ENCODE measurements around the gene ADA. TPM values are rescaled to one million over a fixed set of nuclear protein-coding genes. Genes with fewer than 3 reads are reported as not detected.

Gene ADA
- total and polyA plus RNA-seq, 5 donors from 2014 or later = 28.1 to 41.3 (median 38.3) TPM

DNA sequence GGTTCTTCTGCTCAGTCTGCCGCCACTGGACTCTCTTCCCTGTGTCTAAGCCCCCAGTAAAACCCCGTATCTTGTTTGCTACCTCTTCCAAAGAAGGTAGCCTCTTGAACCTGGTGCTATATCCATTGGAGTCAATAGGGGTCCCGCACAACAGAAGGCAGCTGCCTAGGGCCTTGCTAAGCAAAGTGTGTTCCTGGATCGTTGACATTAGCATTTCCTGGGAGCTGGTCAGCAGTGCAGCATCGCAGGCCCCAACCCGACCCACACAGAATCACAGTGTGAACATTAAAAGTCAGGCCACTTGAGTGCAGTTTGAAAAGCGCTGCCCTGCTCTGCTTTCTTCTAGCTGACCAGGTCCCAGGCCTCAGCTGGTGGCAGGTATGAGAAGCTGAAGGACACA is 2.9 kb downstream of the ADA start:
- Mint-ChIP-seq H3K27ac (peak overlapping the region; percentile 73 to 98 (median 85)), H3K27me3 (no peaks in the 10 kb centered on the region), H3K4me3 (peak overlapping the region in 2 of 4 donors; percentile 11 to 88), H3K4me1 (peaks cover 6 to 78% (median 50%) of the 10 kb centered on the region in 4 donors), H3K9me3 (no peaks in the 10 kb centered on the region), H3K36me3 (no peaks in the 10 kb centered on the region)
- H3K27ac ChIP-seq (ENCODE audit: insufficient read depth, low read length, poor library complexity, severe bottlenecking) = no peak overlapping the region
- no peak overlapping the region for H3K4me3 ChIP-seq (ENCODE audit: low read depth, low read length)
- H3K27me3 ChIP-seq (ENCODE audit: control insufficient read depth, insufficient read depth, low read length) = no peaks in the 10 kb centered on the region
- no peaks in the 10 kb centered on the region for H3K36me3 ChIP-seq (ENCODE audit: control insufficient read depth, insufficient read depth, low read length)
- peaks cover 81% of the 10 kb centered on the region for H3K4me1 ChIP-seq (ENCODE audit: control insufficient read depth, insufficient read depth, low read length, poor library complexity, severe bottlenecking)
- no peak for DNase-seq
- ATAC-seq (ENCODE audit: low read depth in 2 of 2) = no peak
- no peaks in the 10 kb centered on the region for H3K9me3 ChIP-seq (ENCODE audit: control insufficient read depth in 2 of 2, low read length in 2 of 2)

DNA sequence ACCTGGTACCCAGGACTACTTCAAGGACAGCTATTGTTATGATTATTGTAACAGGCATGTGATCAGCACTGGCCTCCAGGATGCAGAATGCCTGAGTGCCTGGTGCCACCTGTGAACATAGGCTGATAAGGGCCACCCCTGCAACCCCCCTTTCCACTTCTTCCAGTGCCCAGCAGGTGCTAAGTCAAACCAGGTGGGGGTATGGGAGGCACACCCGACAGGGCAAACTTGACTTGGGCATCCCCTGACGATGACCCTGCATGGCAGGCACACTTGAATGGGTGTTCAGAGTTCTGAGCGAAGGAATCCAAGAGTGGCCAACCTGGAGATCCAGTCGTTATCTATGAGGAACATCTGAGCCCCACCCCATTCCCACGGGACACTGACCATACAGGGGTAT is 3.4 kb downstream of the ADA start:
- no peaks in the 10 kb centered on the region for H3K9me3 Mint-ChIP-seq
- H3K4me1 Mint-ChIP-seq = peaks cover 6 to 81% (median 54%) of the 10 kb centered on the region in 4 donors
- ATAC-seq (ENCODE audit: low read depth in 2 of 2) (no peak), DNase-seq (no peak)
- no peaks in the 10 kb centered on the region for H3K36me3 Mint-ChIP-seq
- Histone ChIP-seq H3K9me3 (ENCODE audit: control insufficient read depth in 2 of 2, low read length in 2 of 2) (no peaks in the 10 kb centered on the region), H3K36me3 (ENCODE audit: control insufficient read depth, insufficient read depth, low read length) (no peaks in the 10 kb centered on the region), H3K4me3 (ENCODE audit: low read depth, low read length) (no peak overlapping the region), H3K27ac (ENCODE audit: insufficient read depth, low read length, poor library complexity, severe bottlenecking) (no peak overlapping the region), H3K27me3 (ENCODE audit: control insufficient read depth, insufficient read depth, low read length) (no peaks in the 10 kb centered on the region), H3K4me1 (ENCODE audit: control insufficient read depth, insufficient read depth, low read length, poor library complexity, severe bottlenecking) (peaks cover 84% of the 10 kb centered on the region)
- peak overlapping the region in 2 of 4 donors; percentile 34 to 88 for H3K4me3 Mint-ChIP-seq
- peak overlapping the region; percentile 36 to 98 (median 38) for H3K27ac Mint-ChIP-seq
- H3K27me3 Mint-ChIP-seq = no peaks in the 10 kb centered on the region

DNA sequence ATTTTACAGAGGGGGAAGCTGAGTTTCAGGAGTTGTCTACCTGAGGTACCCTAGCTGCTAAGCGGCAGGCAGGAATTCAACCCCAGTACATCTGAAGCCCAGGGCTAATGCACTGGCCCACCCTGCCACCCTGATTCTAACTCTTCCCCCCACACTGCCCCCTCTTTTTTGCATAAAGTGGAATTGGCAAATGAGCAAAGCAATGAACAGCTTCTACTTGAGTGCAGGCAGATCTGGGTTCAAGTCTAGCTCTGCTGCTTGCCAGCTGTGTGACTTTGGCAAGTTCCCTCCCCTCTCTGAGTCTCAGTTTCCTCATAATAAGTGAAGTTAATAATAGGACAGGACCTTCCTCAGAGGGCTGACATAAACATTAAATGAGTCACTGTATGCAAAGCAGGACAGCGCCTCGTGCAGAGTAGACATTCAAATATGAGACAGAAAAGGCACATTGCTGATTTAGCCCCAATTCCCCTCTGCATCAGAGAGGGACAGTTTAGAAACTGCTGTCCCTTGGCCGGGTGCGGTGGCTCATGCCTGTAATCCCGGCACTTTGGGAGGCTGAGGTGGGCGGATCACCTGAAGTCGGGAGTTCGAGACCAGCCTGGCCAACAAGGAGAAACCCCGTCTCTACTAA is 4.7 kb downstream of the ADA start:
- H3K9me3 ChIP-seq (ENCODE audit: control insufficient read depth in 2 of 2, low read length in 2 of 2) = no peaks in the 10 kb centered on the region
- peak in 1 of 3 donors; percentile 68 for DNase-seq
- H3K36me3 Mint-ChIP-seq = no peaks in the 10 kb centered on the region
- peak; percentile 25 to 42 for ATAC-seq (ENCODE audit: low read depth in 2 of 2)
- H3K27ac Mint-ChIP-seq = peak overlapping the region; percentile 92 to 98 (median 97)
- peaks cover 0 to 88% (median 60%) of the 10 kb centered on the region in 4 donors for H3K4me1 Mint-ChIP-seq
- H3K27me3 Mint-ChIP-seq = no peaks in the 10 kb centered on the region
- H3K27me3 ChIP-seq (ENCODE audit: control insufficient read depth, insufficient read depth, low read length) = no peaks in the 10 kb centered on the region
- H3K4me3 Mint-ChIP-seq = peak overlapping the region; percentile 68 to 88 (median 85)
- peak overlapping the region; percentile 74 for H3K27ac ChIP-seq (ENCODE audit: insufficient read depth, low read length, poor library complexity, severe bottlenecking)
- peaks cover 91% of the 10 kb centered on the region for H3K4me1 ChIP-seq (ENCODE audit: control insufficient read depth, insufficient read depth, low read length, poor library complexity, severe bottlenecking)
- H3K36me3 ChIP-seq (ENCODE audit: control insufficient read depth, insufficient read depth, low read length) = no peaks in the 10 kb centered on the region
- H3K9me3 Mint-ChIP-seq = no peaks in the 10 kb centered on the region
- peak overlapping the region; percentile 33 for H3K4me3 ChIP-seq (ENCODE audit: low read depth, low read length)

DNA sequence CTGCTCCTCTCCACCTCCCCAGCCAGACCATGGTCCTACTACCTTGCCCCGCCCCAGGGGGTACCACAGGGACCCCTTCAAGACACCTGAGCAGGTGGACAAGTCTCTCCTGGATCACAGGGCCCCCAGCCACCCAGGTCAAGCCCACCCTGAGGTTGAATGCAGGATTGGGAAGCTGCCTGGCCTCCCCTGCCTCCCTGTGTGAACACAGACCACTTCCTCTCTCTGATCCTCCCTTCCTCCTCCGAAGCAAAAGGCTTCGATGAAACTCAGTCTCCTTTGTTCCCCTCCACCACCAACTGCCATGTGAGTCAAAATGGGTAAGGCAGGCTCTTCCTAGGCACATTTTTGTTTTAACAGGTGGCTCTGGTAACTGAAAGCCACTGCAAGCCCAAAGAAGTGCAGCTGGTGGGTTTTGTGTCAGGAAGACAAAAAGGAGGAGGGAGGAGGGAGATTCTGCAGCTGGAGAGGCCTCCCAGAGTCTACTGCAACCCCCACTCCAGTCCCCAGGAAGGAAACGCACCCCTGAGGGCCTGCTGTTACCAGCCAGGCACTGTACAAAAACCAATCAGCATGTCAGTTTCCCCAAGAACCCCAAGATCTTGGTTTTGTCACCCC is 5.4 kb downstream of the ADA start:
- peak overlapping the region; percentile 33 for H3K4me3 ChIP-seq (ENCODE audit: low read depth, low read length)
- peak overlapping the region; percentile 92 to 98 (median 97) for H3K27ac Mint-ChIP-seq
- ATAC-seq (ENCODE audit: low read depth in 2 of 2) = peak in 1 of 2 donors; percentile 12

DNA sequence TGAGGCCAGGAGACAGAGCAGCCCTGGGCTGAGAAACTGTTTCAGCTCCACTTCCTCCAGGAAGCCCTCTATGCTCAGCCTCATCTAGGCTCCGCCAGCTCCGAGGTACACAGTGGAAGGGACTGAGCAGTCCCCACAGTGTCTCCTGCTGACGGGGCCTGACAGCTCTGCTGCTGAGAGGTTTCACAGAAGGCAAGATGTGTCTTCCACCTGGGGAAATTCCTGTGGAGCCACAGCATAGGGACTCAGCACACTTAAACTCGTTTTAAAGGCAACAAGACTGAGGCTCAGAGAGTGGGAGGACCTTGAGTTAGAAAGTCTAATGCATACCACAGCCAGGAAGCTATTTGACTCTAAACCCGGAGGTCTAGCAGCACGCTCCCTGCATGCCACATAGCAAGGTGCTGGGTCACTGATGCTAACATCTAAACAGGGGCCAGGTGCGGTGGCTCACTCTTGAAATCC is 6.8 kb downstream of the ADA start:
- Mint-ChIP-seq H3K27me3 (no peaks in the 10 kb centered on the region), H3K36me3 (peaks cover 10% of the 10 kb centered on the region), H3K9me3 (no peaks in the 10 kb centered on the region), H3K4me3 (peak overlapping the region; percentile 43 to 79 (median 65)), H3K4me1 (peaks cover 4 to 83% (median 61%) of the 10 kb centered on the region in 4 donors), H3K27ac (peak overlapping the region; percentile 97 to 98 (median 98))
- ATAC-seq (ENCODE audit: low read depth in 2 of 2) (peak; percentile 35 to 38), DNase-seq (peak in 2 of 3 donors; percentile 30 to 71)
- Histone ChIP-seq H3K27me3 (ENCODE audit: control insufficient read depth, insufficient read depth, low read length) (no peaks in the 10 kb centered on the region), H3K27ac (ENCODE audit: insufficient read depth, low read length, poor library complexity, severe bottlenecking) (peak overlapping the region; percentile 73), H3K4me3 (ENCODE audit: low read depth, low read length) (peak overlapping the region; percentile 58), H3K9me3 (ENCODE audit: control insufficient read depth in 2 of 2, low read length in 2 of 2) (no peaks in the 10 kb centered on the region), H3K36me3 (ENCODE audit: control insufficient read depth, insufficient read depth, low read length) (no peaks in the 10 kb centered on the region), H3K4me1 (ENCODE audit: control insufficient read depth, insufficient read depth, low read length, poor library complexity, severe bottlenecking) (peaks cover 76% of the 10 kb centered on the region)

More for the DNA sequence above, 5.4 kb downstream of the ADA start:
- H3K4me1 ChIP-seq (ENCODE audit: control insufficient read depth, insufficient read depth, low read length, poor library complexity, severe bottlenecking) = peaks cover 91% of the 10 kb centered on the region
- Mint-ChIP-seq H3K27me3 (no peaks in the 10 kb centered on the region), H3K4me3 (peak overlapping the region; percentile 68 to 88 (median 85)), H3K36me3 (peaks cover 3% of the 10 kb centered on the region), H3K4me1 (peaks cover 3 to 91% (median 63%) of the 10 kb centered on the region in 4 donors), H3K9me3 (no peaks in the 10 kb centered on the region)
- H3K27ac ChIP-seq (ENCODE audit: insufficient read depth, low read length, poor library complexity, severe bottlenecking) = peak overlapping the region; percentile 74
- H3K27me3 ChIP-seq (ENCODE audit: control insufficient read depth, insufficient read depth, low read length) = no peaks in the 10 kb centered on the region
- peak in 2 of 3 donors; percentile 22 to 82 for DNase-seq
- H3K36me3 ChIP-seq (ENCODE audit: control insufficient read depth, insufficient read depth, low read length) = no peaks in the 10 kb centered on the region
- no peaks in the 10 kb centered on the region for H3K9me3 ChIP-seq (ENCODE audit: control insufficient read depth in 2 of 2, low read length in 2 of 2)

DNA sequence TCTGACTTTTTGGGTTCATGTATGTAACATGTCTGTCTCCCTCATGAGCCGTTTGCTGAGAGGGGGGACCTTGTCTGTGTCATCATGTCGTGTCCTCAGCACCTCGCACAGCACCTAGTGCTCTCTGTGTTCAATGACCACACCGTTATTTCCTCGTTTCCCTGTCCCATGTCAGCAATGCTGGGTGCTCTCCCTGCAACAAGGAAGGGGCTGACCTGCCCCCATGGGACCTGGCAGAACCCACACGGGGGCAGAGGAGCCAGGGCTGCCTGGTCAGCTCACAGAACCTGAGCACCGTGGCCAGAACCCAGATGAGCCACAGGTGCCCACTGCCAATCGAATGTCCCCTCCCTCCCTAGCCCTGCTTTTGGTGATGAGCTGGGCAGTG is 7.3 kb downstream of the ADA start:
- Histone ChIP-seq H3K9me3 (ENCODE audit: control insufficient read depth in 2 of 2, low read length in 2 of 2) (no peaks in the 10 kb centered on the region), H3K4me3 (ENCODE audit: low read depth, low read length) (peak overlapping the region; percentile 58), H3K27me3 (ENCODE audit: control insufficient read depth, insufficient read depth, low read length) (no peaks in the 10 kb centered on the region), H3K27ac (ENCODE audit: insufficient read depth, low read length, poor library complexity, severe bottlenecking) (peak overlapping the region; percentile 73), H3K4me1 (ENCODE audit: control insufficient read depth, insufficient read depth, low read length, poor library complexity, severe bottlenecking) (peaks cover 73% of the 10 kb centered on the region), H3K36me3 (ENCODE audit: control insufficient read depth, insufficient read depth, low read length) (no peaks in the 10 kb centered on the region)
- Mint-ChIP-seq H3K27ac (peak overlapping the region; percentile 97 to 98 (median 98)), H3K36me3 (peaks cover 12% of the 10 kb centered on the region), H3K4me3 (peak overlapping the region; percentile 42 to 67 (median 50)), H3K4me1 (peaks cover 4 to 80% (median 59%) of the 10 kb centered on the region in 4 donors), H3K27me3 (no peaks in the 10 kb centered on the region), H3K9me3 (no peaks in the 10 kb centered on the region)
- DNase-seq (peak in 1 of 3 donors; percentile 15), ATAC-seq (ENCODE audit: low read depth in 2 of 2) (no peak)

DNA sequence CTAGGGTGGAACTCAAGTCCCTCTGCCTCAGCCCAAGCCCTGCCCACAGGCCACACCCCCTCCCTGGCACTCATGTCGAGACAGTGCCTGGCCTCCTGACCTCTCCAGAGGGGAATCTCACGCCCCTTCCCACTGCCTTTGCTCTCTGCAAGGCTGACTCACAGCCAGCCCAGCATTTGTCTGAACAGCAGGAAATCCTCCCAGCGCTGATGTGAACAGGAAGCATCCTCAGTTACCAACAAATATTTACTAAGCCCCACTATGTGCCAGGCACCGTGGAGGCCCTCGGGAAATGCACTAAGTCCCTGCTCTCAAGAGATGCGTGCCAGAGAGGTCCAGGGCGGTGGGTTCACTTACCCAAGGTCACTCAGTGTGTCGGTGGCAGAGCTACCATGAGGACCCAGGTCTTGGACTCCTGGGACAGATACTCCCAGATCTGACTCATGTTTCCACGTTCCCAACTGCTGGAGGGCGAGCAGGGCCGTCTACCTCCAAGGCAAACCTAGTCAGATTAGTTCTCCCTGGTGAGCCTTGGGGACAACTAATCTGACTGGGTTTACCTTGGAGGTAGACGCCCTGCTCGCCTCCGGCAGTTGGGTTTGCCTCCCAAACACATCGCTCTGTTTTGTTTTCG is 7.8 kb downstream of the ADA start:
- Histone ChIP-seq H3K4me3 (ENCODE audit: low read depth, low read length) (peak overlapping the region; percentile 18), H3K27ac (ENCODE audit: insufficient read depth, low read length, poor library complexity, severe bottlenecking) (peak overlapping the region; percentile 73), H3K9me3 (ENCODE audit: control insufficient read depth in 2 of 2, low read length in 2 of 2) (no peaks in the 10 kb centered on the region), H3K27me3 (ENCODE audit: control insufficient read depth, insufficient read depth, low read length) (no peaks in the 10 kb centered on the region), H3K36me3 (ENCODE audit: control insufficient read depth, insufficient read depth, low read length) (no peaks in the 10 kb centered on the region), H3K4me1 (ENCODE audit: control insufficient read depth, insufficient read depth, low read length, poor library complexity, severe bottlenecking) (peaks cover 68% of the 10 kb centered on the region)
- peak; percentile 10 to 39 for ATAC-seq (ENCODE audit: low read depth in 2 of 2)
- DNase-seq = peak in 2 of 3 donors; percentile 22 to 71
- peaks cover 4 to 78% (median 60%) of the 10 kb centered on the region in 4 donors for H3K4me1 Mint-ChIP-seq
- peak overlapping the region; percentile 97 to 99 (median 98) for H3K27ac Mint-ChIP-seq
- no peaks in the 10 kb centered on the region for H3K27me3 Mint-ChIP-seq
- peak overlapping the region in 3 of 4 donors; percentile 42 to 58 (median 48) for H3K4me3 Mint-ChIP-seq
- H3K36me3 Mint-ChIP-seq = peaks cover 17% of the 10 kb centered on the region
- no peaks in the 10 kb centered on the region for H3K9me3 Mint-ChIP-seq

Measured in CD4-positive, CD25-positive, alpha-beta regulatory T cell (primary cell).